CD14-positive monocyte (primary cell): ENCODE data around the gene LTBP1. TPM values are rescaled to one million over a fixed set of nuclear protein-coding genes. Genes with fewer than 3 reads are reported as not detected.

Experiments
- DNase-seq, 3 donors: peaks; one replicate each; pipeline ENCODE4 v3.0.0-alpha.2; 2011 to 2022
- H2AFZ ChIP-seq: 2 replicates; pipeline ENCODE4 v1.6.0; 2012; ENCODE audit warnings: mild to moderate bottlenecking, low read depth, low read length, inconsistent platforms; ENCODE audit not compliant: insufficient read depth, poor library complexity, severe bottlenecking
- H3K27ac ChIP-seq, 2 donors: 1 replicate in 1 of 2; 2 replicates in 1 of 2; pipeline ENCODE4 v1.5.1; 2012 to 2013; ENCODE audit warnings: low read length in 2 of 2, control low read depth in 1 of 2, inconsistent platforms in 1 of 2, low read depth in 1 of 2, mild to moderate bottlenecking in 1 of 2
- H3K27me3 ChIP-seq, 2 donors: one replicate each; pipeline versions ENCODE4 v1.6.0 to v1.6.1; 2011 to 2013; ENCODE audit warnings: low read length in 2 of 2; ENCODE audit not compliant: control insufficient read depth in 2 of 2, insufficient read depth in 2 of 2
- H3K36me3 ChIP-seq, 2 donors: replicated peaks in 1 of 2; 1 replicate in 1 of 2; 2 replicates in 1 of 2; pipeline versions ENCODE4 v1.5.1 to v1.6.1; 2012 to 2013; ENCODE audit warnings: low read length in 2 of 2, control low read depth in 1 of 2, inconsistent platforms in 1 of 2, mild to moderate bottlenecking in 1 of 2; ENCODE audit not compliant: insufficient read depth in 2 of 2, control insufficient read depth in 1 of 2
- H3K4me1 ChIP-seq, 2 donors: 1 replicate in 1 of 2; 2 replicates in 1 of 2; pipeline versions ENCODE4 v1.5.1 to v1.6.1; 2012 to 2013; ENCODE audit warnings: low read length in 2 of 2, control low read depth in 1 of 2, inconsistent platforms in 1 of 2, mild to moderate bottlenecking in 1 of 2, moderate library complexity in 1 of 2; ENCODE audit not compliant: insufficient read depth in 2 of 2, control insufficient read depth in 1 of 2
- H3K4me2 ChIP-seq: replicated peaks from 2 replicates; pipeline ENCODE3; 2012; ENCODE audit warnings: low read length, moderate library complexity, mild to moderate bottlenecking; ENCODE audit not compliant: poor library complexity, severe bottlenecking; ENCODE audit errors: extremely low read depth
- H3K4me3 ChIP-seq, 3 experiments: fragments of 200-600 bp in 1 of 3; sonication (generic) in 1 of 3; replicated peaks in 1 of 3; 1 replicate in 2 of 3; 2 replicates in 1 of 3; pipeline ENCODE4 v1.5.1; 2011 to 2013; ENCODE audit warnings: low read length in 3 of 3, mild to moderate bottlenecking in 3 of 3, control low read depth in 2 of 3, low read depth in 2 of 3, inconsistent platforms in 1 of 3, moderate library complexity in 1 of 3
- H3K79me2 ChIP-seq: 2 replicates; pipeline ENCODE4 v1.6.0; 2012; ENCODE audit warnings: mild to moderate bottlenecking, control low read depth, inconsistent platforms, low read length, moderate library complexity; ENCODE audit not compliant: insufficient read depth
- H3K9ac ChIP-seq: 2 replicates; pipeline ENCODE4 v1.6.0; 2017; ENCODE audit warnings: low read length, mild to moderate bottlenecking; ENCODE audit not compliant: insufficient read depth, poor library complexity, severe bottlenecking
- H3K9me3 ChIP-seq, 2 donors: replicated peaks in 1 of 2; 1 replicate in 1 of 2; 2 replicates in 1 of 2; pipeline versions ENCODE4 v1.5.1 to v1.6.1; 2012 to 2013; ENCODE audit warnings: low read length in 2 of 2, control low read depth in 1 of 2; ENCODE audit not compliant: control insufficient read depth in 1 of 2, insufficient read depth in 1 of 2
- H4K20me1 ChIP-seq: 2 replicates; pipeline ENCODE4 v1.6.0; 2012; ENCODE audit warnings: mild to moderate bottlenecking, low read length, control low read depth, moderate library complexity; ENCODE audit not compliant: insufficient read depth
- H3K27ac Mint-ChIP-seq, 7 donors: one replicate each; pipeline ENCODE4 v1.8.0; 2020; ENCODE audit warnings: mild to moderate bottlenecking in 7 of 7, mixed read lengths in 7 of 7, moderate library complexity in 6 of 7, inconsistent platforms in 2 of 7
- H3K27me3 Mint-ChIP-seq, 3 donors: one replicate each; pipeline ENCODE4 v1.8.0; 2021 to 2022; ENCODE audit warnings: low read depth in 3 of 3, mild to moderate bottlenecking in 3 of 3, mixed read lengths in 3 of 3, moderate library complexity in 3 of 3, inconsistent platforms in 1 of 3
- H3K36me3 Mint-ChIP-seq, 2 donors: one replicate each; pipeline ENCODE4 v1.8.0; 2020; ENCODE audit warnings: mixed read lengths in 2 of 2, inconsistent platforms in 1 of 2, mild to moderate bottlenecking in 1 of 2
- H3K4me1 Mint-ChIP-seq: one replicate; pipeline ENCODE4 v1.8.0; 2020; ENCODE audit warnings: mild to moderate bottlenecking, mixed read lengths
- H3K4me3 Mint-ChIP-seq, 2 donors: one replicate each; pipeline ENCODE4 v1.8.0; 2020; ENCODE audit warnings: mild to moderate bottlenecking in 2 of 2, mixed read lengths in 2 of 2, moderate library complexity in 1 of 2
- H3K9me3 Mint-ChIP-seq, 7 donors: one replicate each; pipeline ENCODE4 v1.8.0; 2020 to 2022; ENCODE audit warnings: mixed read lengths in 7 of 7, mild to moderate bottlenecking in 6 of 7, moderate library complexity in 6 of 7, inconsistent platforms in 2 of 7
- CTCF ChIP-seq: fragments of 200-600 bp; IDR thresholded peaks from one replicate; pipeline ENCODE4 v1.8.0; 2022; ENCODE audit warnings: antibody characterized with exemption, mild to moderate bottlenecking
- WGBS: methylation state at CpG from one replicate; pipeline ENCODE4 v1.1.5; 2013; ENCODE audit warnings: missing lambda C conversion rate; ENCODE audit not compliant: insufficient coverage; 5-methylcytosine and 5-hydroxymethylcytosine counted together
- intact Hi-C, 2 donors: fragments of 100-400 bp; cut with micrococcal nuclease; formaldehyde crosslinking; loops; one replicate each; pipeline versions ENCODE4 v1.15.0 to v1.15.1; 2023
- polyA plus RNA-seq, 3 donors: library from polyadenylated mRNA; depleted of rRNA in 1 of 3; unstranded in 2 of 3; stranded (reverse) in 1 of 3; fragments of 300-500 nt in 2 of 3; fragments of >200 nt in 1 of 3; fragmentation: Illumina TruSeq in 2 of 3; gene quantifications; 1 replicate in 2 of 3; 2 replicates in 1 of 3; pipeline ENCODE4 v1.2.3, GENCODE V29; 2012 to 2021

Gene LTBP1
- polyA plus RNA-seq, 3 donors: 0.18 to 0.24 TPM; not detected in 1

- H3K36me3 ChIP-seq: no peaks in the 10 kb centered on the region
- no peak overlapping the region for H3K27ac ChIP-seq
- peaks cover 2% of the 10 kb centered on the region for H3K4me1 Mint-ChIP-seq
- H3K27me3 Mint-ChIP-seq: no peaks in the 10 kb centered on the region
- no peak for TF ChIP-seq CTCF
- no peaks in the 10 kb centered on the region for H3K4me1 ChIP-seq
- DNase-seq: no peak
- no peak overlapping the region for H2AFZ ChIP-seq
- H3K9me3 Mint-ChIP-seq: peaks cover 0 to 3% (median 0%) of the 10 kb centered on the region in 7 donors
- H3K4me3 ChIP-seq: no peak overlapping the region
- no peaks in the 10 kb centered on the region for H3K36me3 Mint-ChIP-seq
- no peaks in the 10 kb centered on the region for H3K9me3 ChIP-seq
- no peaks in the 10 kb centered on the region for H3K79me2 ChIP-seq
- H3K27me3 ChIP-seq: no peaks in the 10 kb centered on the region
- 83% methylated on average over 1 of the region's 1 CpG for WGBS
- H3K4me2 ChIP-seq: no peak overlapping the region
- H3K9ac ChIP-seq: no peak overlapping the region
- no peak overlapping the region for H3K27ac Mint-ChIP-seq
- intact Hi-C loops: no loop called here
- H3K4me3 Mint-ChIP-seq: no peak overlapping the region
- no peaks in the 10 kb centered on the region for H4K20me1 ChIP-seq
Observed at GRCh38 chr2:33042265-33042664, 95.5 kb downstream of the LTBP1 start.

GRCh38 chr2:33042819-33043218, 96.1 kb downstream of the LTBP1 start:
- no peak overlapping the region for H3K4me3 ChIP-seq
- peaks cover 0 to 3% (median 0%) of the 10 kb centered on the region in 7 donors for H3K9me3 Mint-ChIP-seq
- WGBS: 100% methylated on average over 1 of the region's 3 CpGs
- peaks cover 2% of the 10 kb centered on the region for H3K4me1 Mint-ChIP-seq
- no peaks in the 10 kb centered on the region for H4K20me1 ChIP-seq
- H3K9me3 ChIP-seq: no peaks in the 10 kb centered on the region
- no peaks in the 10 kb centered on the region for H3K27me3 ChIP-seq
- no peaks in the 10 kb centered on the region for H3K4me1 ChIP-seq
- no peaks in the 10 kb centered on the region for H3K27me3 Mint-ChIP-seq
- TF ChIP-seq CTCF: no peak
- H3K9ac ChIP-seq: no peak overlapping the region
- no peak overlapping the region for H3K27ac Mint-ChIP-seq
- H3K4me3 Mint-ChIP-seq: no peak overlapping the region
- no peak for DNase-seq
- no peaks in the 10 kb centered on the region for H3K36me3 ChIP-seq
- H3K36me3 Mint-ChIP-seq: no peaks in the 10 kb centered on the region
- H2AFZ ChIP-seq: no peak overlapping the region
- H3K4me2 ChIP-seq: no peak overlapping the region
- H3K27ac ChIP-seq: no peak overlapping the region
- intact Hi-C loops: no loop called here
- no peaks in the 10 kb centered on the region for H3K79me2 ChIP-seq
